Body of pancreas (tissue), 4 donors: Measurements from ENCODE around the gene STK32B.

ENCODE experiments used
- CTCF ChIP-seq, 7 experiments: fragments of 450-650 bp in 4 of 7; fragments of 200-600 bp in 3 of 7; sonication (generic) in 3 of 7; IDR thresholded peaks; one replicate each; pipeline ENCODE4 v1.5.1; 2016 to 2019; ENCODE audit warnings: antibody characterized with exemption in 7 of 7
- POLR2A ChIP-seq, 3 donors: fragments of 450-650 bp; IDR thresholded peaks; one replicate each; pipeline ENCODE4 v1.6.1; 2016; ENCODE audit warnings: antibody characterized with exemption in 3 of 3, mild to moderate bottlenecking in 2 of 3

GRCh38 chr4:5391492-5391891 is 340.2 kb downstream of the STK32B start:
- TF ChIP-seq CTCF (IDR thresholded peaks at IDR 0.05) = no peak
- TF ChIP-seq POLR2A (IDR thresholded peaks at IDR 0.05) = no peak
